PFSK-1 (cell line): Measurements from ENCODE around the gene KPTN.

ENCODE experiments used
- FOXP2 ChIP-seq: optimal IDR thresholded peaks from 2 replicates; pipeline ENCODE3; 2011; ENCODE audit warnings: borderline replicate concordance, control low read depth, inconsistent platforms; ENCODE audit not compliant: insufficient read depth; ENCODE audit errors: extremely low read length, extremely low read depth
- POLR2AphosphoS5 ChIP-seq: IDR thresholded peaks from 2 replicates; pipeline ENCODE4 v1.6.1; 2012; ENCODE audit warnings: low read depth, mild to moderate bottlenecking, control low read depth, low read length, moderate library complexity
- TAF1 ChIP-seq: IDR thresholded peaks from 2 replicates; pipeline ENCODE4 v1.6.1; 2012; ENCODE audit warnings: low read length, control low read depth, borderline replicate concordance; ENCODE audit not compliant: insufficient read depth

GRCh38 chr19:47456721-47457474 lies 27.1 kb downstream of the KPTN start:
- no peak for TF ChIP-seq TAF1
- TF ChIP-seq POLR2AphosphoS5: no peak
- no peak for TF ChIP-seq FOXP2
